Measurements from ENCODE around the gene ARHGEF19. TPM values are rescaled to one million over a fixed set of nuclear protein-coding genes. Genes with fewer than 3 reads are reported as not detected.
"Not testable (repeated sequence)": the region's sequence is repeated elsewhere in the genome, so short reads cannot be mapped to it uniquely, and the experiment has no call there.

Gene ARHGEF19
- 8.3 and 10.7 TPM in 2 replicates for total RNA-seq (2014; rRNA removed; shearing (Covaris generic))

DNA sequence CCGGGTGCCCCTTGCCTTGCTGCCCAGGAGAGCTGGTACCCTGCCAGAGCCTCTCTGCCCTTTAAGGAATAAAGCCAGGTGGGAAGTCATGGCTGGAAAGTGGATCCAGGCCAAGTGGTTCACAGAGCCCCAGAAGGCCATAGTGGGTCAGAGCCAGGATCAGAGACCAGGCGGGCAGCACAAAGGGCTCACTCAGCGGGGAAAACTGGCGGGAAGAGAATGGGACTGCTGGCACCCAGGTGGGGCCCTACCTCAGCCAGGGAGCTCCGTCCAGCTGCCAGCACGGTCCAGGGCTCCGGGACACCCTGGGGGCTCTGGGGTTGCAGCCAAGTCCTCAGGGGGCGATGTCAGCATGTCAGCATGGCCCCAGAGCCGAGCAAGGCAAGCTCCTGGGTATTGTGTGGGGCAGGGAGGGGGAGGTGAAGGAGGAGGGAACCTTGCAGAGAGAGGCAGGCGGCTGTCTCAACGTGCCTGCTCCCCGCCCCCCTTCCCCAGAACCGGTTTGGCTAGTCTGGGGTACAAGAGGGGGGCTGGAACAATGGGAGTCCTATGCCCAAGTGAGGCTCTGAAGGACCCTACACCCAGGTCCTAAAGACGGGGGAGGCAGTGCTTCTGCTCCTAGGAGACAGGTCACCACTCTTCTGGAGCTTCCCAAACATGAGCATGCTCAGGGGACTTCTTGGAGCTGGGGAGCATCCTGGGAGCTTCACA, at the start of gene ARHGEF19:
ARHGEF19 (minus strand) TSS at position 402 of the 711 bp plus-strand sequence. CDS start 3,598 bp downstream, outside the sequence.
- DNase-seq (ENCODE audit: low read depth): no peak

DNA sequence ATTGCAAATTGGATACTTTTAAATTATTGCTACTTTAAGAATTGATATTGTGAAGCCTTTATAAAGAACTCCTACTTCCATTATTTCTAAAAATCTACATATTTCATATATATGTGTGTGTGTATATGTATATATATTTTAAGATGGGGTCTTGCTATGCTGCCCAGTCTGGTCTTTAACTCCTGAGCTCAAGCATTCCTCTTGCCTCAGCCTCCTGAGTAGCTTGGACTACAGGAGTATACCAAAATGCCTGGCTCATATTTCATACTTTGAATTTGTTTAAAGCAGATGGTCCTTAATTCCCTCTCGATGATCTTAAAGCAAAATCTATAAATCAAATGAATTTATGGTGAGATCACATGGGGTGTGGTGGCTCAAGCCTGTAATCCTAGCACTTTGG, 49.6 kb upstream of the ARHGEF19 start:
- DNase-seq (ENCODE audit: low read depth): no peak

DNA sequence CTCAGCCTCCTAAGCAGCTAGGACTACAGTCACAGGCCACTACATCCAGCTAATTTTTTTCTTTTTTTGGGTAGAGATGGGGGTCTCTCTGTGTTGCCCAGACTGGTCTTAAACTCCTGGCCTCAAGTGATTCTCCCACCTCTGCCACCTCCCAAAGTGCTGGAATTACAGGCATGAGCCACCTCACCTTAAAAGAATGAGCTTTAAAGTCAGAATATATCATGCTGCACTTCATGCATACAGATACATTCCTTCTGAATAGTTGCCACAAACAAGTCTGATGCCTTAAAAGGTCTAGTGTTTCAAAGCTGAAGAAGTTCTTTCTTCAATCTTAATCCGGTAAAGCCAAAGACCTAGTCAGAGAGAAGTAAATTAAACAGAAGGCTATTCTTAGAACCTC, 48.4 kb upstream of the ARHGEF19 start:
- no peak for DNase-seq (ENCODE audit: low read depth)

DNA sequence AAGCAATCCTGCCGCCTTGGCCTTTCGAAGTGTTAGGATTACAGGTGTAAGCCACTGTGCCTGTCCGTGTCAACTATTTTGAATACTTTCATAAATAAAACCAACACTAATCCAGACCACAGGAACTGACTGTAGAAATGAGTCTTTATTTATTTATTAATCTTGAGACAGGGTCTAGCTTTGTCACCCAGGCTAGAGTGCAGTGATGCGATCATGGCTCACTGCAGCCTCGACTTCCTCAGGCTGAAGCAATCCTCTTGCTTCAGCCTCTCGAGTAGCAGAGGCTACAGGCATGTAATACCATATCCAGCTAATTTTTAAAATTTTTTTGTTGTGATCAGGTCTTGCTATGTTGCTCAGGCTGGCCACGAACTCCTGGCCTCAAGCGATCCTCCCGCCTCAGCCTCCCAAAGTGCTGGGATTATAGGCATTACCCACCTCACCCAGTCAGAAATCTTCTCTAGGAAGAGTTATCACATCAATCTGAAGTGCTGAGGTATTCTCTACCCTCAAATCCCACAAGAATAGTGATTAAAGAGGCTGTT, 46.2 kb upstream of the ARHGEF19 start:
- DNase-seq (ENCODE audit: low read depth): no peak

- no peak for DNase-seq (ENCODE audit: low read depth)
These were observed 45.5 kb upstream of the ARHGEF19 start for GRCh38 chr1:16257968-16258367.

DNA sequence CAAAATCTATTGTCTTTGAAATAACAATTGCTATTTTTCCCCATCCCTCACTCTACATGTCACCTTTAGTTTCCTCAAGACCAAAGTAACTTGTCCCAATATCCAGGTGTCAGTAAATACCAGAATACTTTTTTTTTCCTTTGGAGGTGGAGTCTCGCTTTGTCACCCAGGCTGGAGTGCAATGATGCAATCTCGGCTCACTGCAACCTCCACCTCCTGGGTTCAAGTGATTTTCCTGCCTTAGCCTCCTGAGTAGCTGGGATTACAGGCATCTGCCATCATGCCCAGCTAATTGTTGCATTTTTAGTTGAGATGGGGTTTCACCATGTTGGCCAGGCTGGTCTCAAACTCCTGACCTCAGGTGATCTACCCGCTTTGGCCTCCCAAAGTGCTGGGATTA, 45.1 kb upstream of the ARHGEF19 start:
- not testable (repeated sequence) for DNase-seq (ENCODE audit: low read depth)

GRCh38 chr1:16256478-16256877, 44.0 kb upstream of the ARHGEF19 start:
- DNase-seq (ENCODE audit: low read depth): no peak

GRCh38 chr1:16254263-16254928, 41.9 kb upstream of the ARHGEF19 start:
- DNase-seq (ENCODE audit: low read depth): peak; percentile 72

- no peak for DNase-seq (ENCODE audit: low read depth)
These were observed 41.0 kb upstream of the ARHGEF19 start for GRCh38 chr1:16253332-16253922.

DNA sequence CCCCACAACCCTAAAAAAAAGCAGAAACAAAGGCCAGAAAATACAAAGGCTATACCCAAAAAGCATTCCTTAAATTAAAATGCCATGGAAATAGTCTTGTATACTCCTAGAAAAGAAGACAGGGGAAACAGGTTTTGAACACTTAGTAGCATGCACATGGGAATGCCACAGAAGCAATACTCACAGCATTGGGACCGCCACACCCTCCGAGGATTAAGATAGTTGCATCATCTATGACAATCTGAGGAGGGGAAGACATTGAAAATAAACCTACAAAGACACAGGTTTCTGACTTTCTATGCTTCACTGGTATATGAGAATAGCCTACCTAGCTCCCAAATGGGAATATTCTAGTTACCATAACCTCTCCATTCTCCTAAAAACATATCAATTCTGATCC, 40.5 kb upstream of the ARHGEF19 start:
- DNase-seq (ENCODE audit: low read depth): no peak

- DNase-seq (ENCODE audit: low read depth): no peak
These were observed 38.9 kb upstream of the ARHGEF19 start for GRCh38 chr1:16251381-16251780.

GRCh38 chr1:16250524-16251251, 38.2 kb upstream of the ARHGEF19 start:
- DNase-seq (ENCODE audit: low read depth): peak; percentile 40

GRCh38 chr1:16249596-16250241, 37.3 kb upstream of the ARHGEF19 start:
- DNase-seq (ENCODE audit: low read depth): no peak

GRCh38 chr1:16248603-16249516, 36.4 kb upstream of the ARHGEF19 start:
- peak; percentile 77 for DNase-seq (ENCODE audit: low read depth)

DNA sequence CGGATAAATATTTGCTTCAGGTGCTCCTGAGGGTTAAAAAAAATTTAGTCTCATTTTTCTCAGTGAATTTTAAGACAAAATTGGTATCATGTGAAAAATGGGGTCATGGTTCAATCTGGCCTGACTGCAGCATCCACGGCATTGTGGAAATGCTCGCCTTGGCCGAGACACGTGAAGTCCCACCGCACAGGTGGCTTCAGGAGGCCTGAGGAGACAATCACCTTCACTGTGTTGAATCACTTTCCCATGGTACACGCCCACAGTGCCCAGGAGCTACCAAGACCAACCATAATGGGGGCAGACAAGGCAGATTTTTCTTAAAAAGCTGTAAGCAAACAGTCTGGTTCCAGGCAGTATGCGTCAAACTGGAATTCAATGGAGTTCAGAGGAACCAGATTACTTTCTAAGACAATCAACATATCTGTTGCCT, 35.6 kb upstream of the ARHGEF19 start:
- DNase-seq (ENCODE audit: low read depth): no peak

- DNase-seq (ENCODE audit: low read depth): no peak
These were observed 35.0 kb upstream of the ARHGEF19 start for GRCh38 chr1:16247441-16247840.

DNA sequence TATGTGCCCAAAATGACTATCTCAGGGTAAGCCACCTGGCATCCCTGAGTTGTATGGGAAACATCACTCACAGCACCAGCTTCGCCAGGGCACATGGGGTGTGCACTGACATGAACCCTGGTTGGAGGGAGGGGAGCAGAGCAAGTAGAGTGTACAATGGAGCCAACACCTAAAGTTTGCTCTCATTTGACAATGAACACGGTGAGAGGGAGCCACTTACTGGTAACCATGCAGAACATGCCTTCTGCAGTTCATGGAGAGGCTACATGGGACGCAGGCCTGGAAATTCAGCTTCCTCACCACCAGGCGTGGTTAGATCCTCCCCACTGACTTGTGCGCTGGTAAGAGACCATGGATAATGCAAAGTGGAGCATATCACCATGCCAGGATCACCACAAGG, 34.5 kb upstream of the ARHGEF19 start:
- DNase-seq (ENCODE audit: low read depth): no peak

DNA sequence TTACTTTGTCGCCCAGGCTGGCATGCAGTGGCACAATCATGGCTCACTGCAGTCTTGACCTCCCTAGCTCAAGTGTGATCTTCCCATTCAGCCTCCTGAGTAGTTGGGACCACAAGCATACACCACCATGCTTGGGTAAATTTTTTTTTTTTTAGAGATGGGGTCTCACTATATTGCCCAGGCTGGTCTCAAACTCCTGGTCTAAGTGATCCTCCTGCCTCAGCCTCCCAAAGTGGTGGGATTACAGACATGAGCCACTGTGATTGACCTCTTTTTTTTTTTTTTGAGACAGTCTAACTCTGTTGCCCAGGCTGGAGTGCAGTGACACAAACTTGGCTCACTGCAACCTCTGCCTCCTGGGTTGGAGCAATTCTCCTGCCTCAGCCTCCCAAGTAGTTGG, 33.8 kb upstream of the ARHGEF19 start:
- DNase-seq (ENCODE audit: low read depth): not testable (repeated sequence)

- no peak for DNase-seq (ENCODE audit: low read depth)
These were observed 33.2 kb upstream of the ARHGEF19 start for GRCh38 chr1:16245476-16246196.

Data from RPMI7951 (cell line).